ENCODE measurements around the gene FKBP9.

The FKBP9 gene

GRCh38 chr7:33012364-33012763 is 55.1 kb downstream of the FKBP9 start:
- no peak for FAIRE-seq

- no peak for FAIRE-seq
These were observed 67.0 kb downstream of the FKBP9 start for GRCh38 chr7:33024189-33024757.

- FAIRE-seq, result no peak
These were observed 78.5 kb downstream of the FKBP9 start for GRCh38 chr7:33035776-33036175.

- FAIRE-seq, result no peak
These were observed 81.4 kb downstream of the FKBP9 start for GRCh38 chr7:33038639-33039038.

- no peak for FAIRE-seq
These were observed 82.1 kb downstream of the FKBP9 start for GRCh38 chr7:33039257-33039902.

GRCh38 chr7:33039903-33040292 is 82.7 kb downstream of the FKBP9 start:
- FAIRE-seq, result no peak

GRCh38 chr7:33040803-33041516 is 83.7 kb downstream of the FKBP9 start:
- no peak for FAIRE-seq

GRCh38 chr7:33041631-33042428 is 84.6 kb downstream of the FKBP9 start:
- no peak for FAIRE-seq

GRCh38 chr7:33043501-33044400 is 86.5 kb downstream of the FKBP9 start:
- FAIRE-seq, result no peak

- no peak for FAIRE-seq
These were observed 87.1 kb downstream of the FKBP9 start for GRCh38 chr7:33044401-33044718.

GRCh38 chr7:33044986-33045385 is 87.7 kb downstream of the FKBP9 start:
- FAIRE-seq, result no peak

- no peak for FAIRE-seq
These were observed 91.0 kb downstream of the FKBP9 start for GRCh38 chr7:33048257-33048656.

- FAIRE-seq, result no peak
These were observed 91.5 kb downstream of the FKBP9 start for GRCh38 chr7:33048704-33049103.

- peak; percentile 60 for FAIRE-seq
These were observed 93.5 kb downstream of the FKBP9 start for GRCh38 chr7:33050535-33051318.

- FAIRE-seq, result no peak
These were observed 96.5 kb downstream of the FKBP9 start for GRCh38 chr7:33053721-33054120.

- no peak for FAIRE-seq
These were observed 97.2 kb downstream of the FKBP9 start for GRCh38 chr7:33054261-33054964.

GRCh38 chr7:33055158-33055557 is 97.9 kb downstream of the FKBP9 start:
- FAIRE-seq, result no peak

Measured in TTC549 (cell line).